A549 (cell line): ENCODE measurements around the gene NLN. TPM values are rescaled to one million over a fixed set of nuclear protein-coding genes. Genes with fewer than 3 reads are reported as not detected.

ENCODE experiments used
- ATAC-seq, 2 experiments: fragments of 200-7000 bp in 1 of 2; fragments of >200 bp in 1 of 2; cut with Nextera tagmentation in 1 of 2; cut with Tn5 transposase in 1 of 2; 3 replicates each; pipeline versions ENCODE4 v1.8.0 to v1.9.1; 2018 to 2020; ENCODE audit warnings: mild to moderate bottlenecking in 1 of 2, moderate library complexity in 1 of 2
- CTCF ChIA-PET: fragments of 300-600 bp; sonication (Branson Sonifier 250); formaldehyde crosslinking; extraction: SDS; loops from one replicate; lab custom pipeline; 2021; ENCODE audit warnings: antibody characterized with exemption, inconsistent platforms; lab: Yijun Ruan, JAX
- POLR2A ChIA-PET: fragments of 350-600 bp; formaldehyde crosslinking; extraction: SDS; loops from one replicate; lab custom pipeline; 2021; ENCODE audit warnings: antibody characterized with exemption, inconsistent platforms; lab: Yijun Ruan, JAX
- DNase-seq, 2 experiments: peaks; one replicate each; pipeline versions ENCODE4 v3.0.0 to v3.0.0-alpha.2; 2011 to 2016; ENCODE audit warnings: low read depth in 1 of 2, low spot score in 1 of 2
- FAIRE-seq: peaks from 2 replicates; lab custom pipeline; 2011; peaks lifted over from hg19 to GRCh38; lab: Jason Lieb, UNC
- H3K27ac ChIP-seq, 2 experiments: fragments of >200 bp; sonication (Bioruptor Twin); formaldehyde crosslinking; 3 replicates each; pipeline ENCODE4 v1.5.1; 2016 to 2017
- H3K4me1 ChIP-seq: fragments of >200 bp; sonication (Bioruptor Twin); formaldehyde crosslinking; 3 replicates; pipeline ENCODE4 v1.6.1; 2016
- H3K4me2 ChIP-seq: fragments of >200 bp; sonication (Bioruptor Twin); formaldehyde crosslinking; 3 replicates; pipeline ENCODE4 v1.6.1; 2016
- H3K4me3 ChIP-seq: fragments of >200 bp; sonication (Bioruptor Twin); formaldehyde crosslinking; 3 replicates; pipeline ENCODE4 v1.5.1; 2016
- H3K9me3 ChIP-seq: fragments of >200 bp; sonication (Bioruptor Twin); formaldehyde crosslinking; 3 replicates; pipeline ENCODE4 v1.6.1; 2016
- CBX8 ChIP-seq: fragments of 200-600 bp; sonication (generic); IDR thresholded peaks from 2 replicates; pipeline ENCODE4 v1.6.1; 2016
- CHD2 ChIP-seq: fragments of 150-350 bp; IDR thresholded peaks from 2 replicates; pipeline ENCODE4 v1.6.1; 2014; ENCODE audit warnings: low read length; ENCODE audit not compliant: partially characterized antibody
- CHD4 ChIP-seq: fragments of 200-600 bp; sonication (generic); IDR thresholded peaks from 2 replicates; pipeline ENCODE4 v1.6.1; 2016; ENCODE audit warnings: antibody characterized with exemption, mild to moderate bottlenecking, borderline replicate concordance
- EHF ChIP-seq: fragments of 250-450 bp; sonication (Bioruptor Pico); IDR thresholded peaks from 2 replicates; pipeline ENCODE4 v1.5.0; 2020; ENCODE audit warnings: mild to moderate bottlenecking
- ESRRA ChIP-seq: fragments of 150-350 bp; IDR thresholded peaks from 2 replicates; pipeline ENCODE4 v1.6.1; 2014; ENCODE audit warnings: mild to moderate bottlenecking, low read length, borderline replicate concordance
- FOSB ChIP-seq: fragments of 250-450 bp; sonication (Bioruptor Pico); IDR thresholded peaks from 2 replicates; pipeline ENCODE4 v1.5.0; 2020; ENCODE audit warnings: mild to moderate bottlenecking, moderate library complexity
- FOSL2 ChIP-seq, 2 experiments: fragments of 450-650 bp in 1 of 2; fragments of >200 bp in 1 of 2; sonication (Bioruptor Twin) in 1 of 2; formaldehyde crosslinking; IDR thresholded peaks; 2 replicates each; pipeline versions ENCODE4 v1.5.0 to v1.6.1; 2016 to 2020; ENCODE audit warnings: mild to moderate bottlenecking in 1 of 2, moderate library complexity in 1 of 2
- HOXB13 ChIP-seq: fragments of 250-450 bp; sonication (Bioruptor Pico); IDR thresholded peaks from 2 replicates; pipeline ENCODE4 v1.5.0; 2020; ENCODE audit warnings: low read depth, mild to moderate bottlenecking, moderate library complexity
- MAZ ChIP-seq: fragments of 150-350 bp; IDR thresholded peaks from 2 replicates; pipeline ENCODE4 v1.6.1; 2014; ENCODE audit warnings: antibody characterized with exemption, low read depth, low read length, borderline replicate concordance
- MYC ChIP-seq: IDR thresholded peaks from 2 replicates; pipeline ENCODE4 v1.6.1; 2012; ENCODE audit warnings: mild to moderate bottlenecking, inconsistent platforms, low read length, improper control_type of control experiment, borderline replicate concordance
- NFE2L2 ChIP-seq: fragments of 150-350 bp; conservative IDR thresholded peaks from 2 replicates; pipeline ENCODE4 v1.6.1; 2014; ENCODE audit warnings: low read length
- PHF8 ChIP-seq: fragments of 200-600 bp; sonication (generic); IDR thresholded peaks from 2 replicates; pipeline ENCODE4 v1.6.1; 2016; ENCODE audit warnings: low read depth, mild to moderate bottlenecking, antibody characterized with exemption, moderate library complexity, borderline replicate concordance
- POLR2AphosphoS2 ChIP-seq: conservative IDR thresholded peaks from 2 replicates; pipeline ENCODE4 v1.6.1; 2012; ENCODE audit warnings: low read length, improper control_type of control experiment, inconsistent platforms
- RNF2 ChIP-seq: fragments of 200-600 bp; sonication (generic); IDR thresholded peaks from 2 replicates; pipeline ENCODE4 v1.6.1; 2016; ENCODE audit warnings: low read depth, mild to moderate bottlenecking, antibody characterized with exemption, moderate library complexity, borderline replicate concordance
- SREBF2 ChIP-seq: fragments of 450-650 bp; IDR thresholded peaks from 2 replicates; pipeline ENCODE4 v1.6.1; 2014; ENCODE audit warnings: mild to moderate bottlenecking, moderate library complexity
- TFCP2L1 ChIP-seq: fragments of 250-450 bp; sonication (Bioruptor Pico); IDR thresholded peaks from 2 replicates; pipeline ENCODE4 v1.5.0; 2021; ENCODE audit warnings: mild to moderate bottlenecking
- WGBS: methylation state at CpG from one replicate; pipeline ENCODE4 v1.1.6; 2017; ENCODE audit errors: missing lambda C conversion rate; 5-methylcytosine and 5-hydroxymethylcytosine counted together
- polyA plus RNA-seq, 4 experiments: library from polyadenylated mRNA; depleted of rRNA in 3 of 4; stranded (reverse); fragments of >200 nt; fragmentation: RNase III in 1 of 4; extraction: RNeasy Plus Mini Kit Qiagen cat#74134 plus additional on column Dnase treatment in 1 of 4; gene quantifications; 2 replicates in 3 of 4; 3 replicates in 1 of 4; pipeline ENCODE4 v1.2.3, GENCODE V29; 2011 to 2017
- TF ChIP-seq, protein P1 (sequence below): fragments of 250-450 bp; sonication (Bioruptor Pico); IDR thresholded peaks from 2 replicates; pipeline ENCODE4 v1.5.0; 2021; ENCODE audit warnings: mild to moderate bottlenecking, moderate library complexity, borderline replicate concordance
- TF ChIP-seq, protein P2 (sequence below): fragments of >200 bp; sonication (Bioruptor Twin); formaldehyde crosslinking; IDR thresholded peaks from 3 replicates; pipeline ENCODE4 v1.5.1; 2016
- TF ChIP-seq, protein P3 (sequence below): fragments of 450-650 bp; IDR thresholded peaks from 2 replicates; pipeline ENCODE4 v1.6.1; 2014; ENCODE audit warnings: antibody characterized with exemption

Gene NLN
- polyA plus RNA-seq, 2 of the 4 experiments (the other 2 are of a cell fraction) = 69.3 to 88.9 TPM

DNA sequence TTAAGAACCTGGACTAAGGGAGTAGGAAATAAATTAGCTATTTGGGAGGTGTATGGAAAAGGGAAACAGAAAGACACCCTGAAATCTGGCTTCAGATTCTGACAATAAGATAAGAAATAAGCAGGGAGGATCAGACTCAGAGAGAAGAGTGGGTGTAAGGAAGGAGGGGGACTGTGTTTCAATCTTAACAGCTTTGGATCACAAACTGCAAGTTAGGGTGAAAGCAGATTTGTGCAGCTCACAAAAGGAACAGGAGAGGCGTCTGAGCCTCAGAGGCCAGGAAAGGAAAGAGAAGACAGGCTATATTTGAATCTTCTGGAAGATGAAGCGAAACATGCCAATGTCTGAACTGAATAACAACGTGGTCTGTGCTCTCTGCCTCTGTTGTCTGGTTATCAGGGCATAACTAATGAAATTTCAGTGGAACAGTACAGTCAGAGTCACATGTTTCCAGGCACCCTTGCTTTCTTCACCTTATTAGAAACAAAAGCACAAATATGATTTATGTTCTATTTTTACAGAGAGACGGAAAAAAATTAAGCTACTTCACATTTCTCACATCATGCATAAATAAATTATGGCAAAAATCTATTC is 26.7 kb upstream of the NLN start (continued):
- TF ChIP-seq EHF = no peak
- no peak for TF ChIP-seq HOXB13
- TF ChIP-seq RNF2 = no peak
- no peak for TF ChIP-seq CHD2

DNA sequence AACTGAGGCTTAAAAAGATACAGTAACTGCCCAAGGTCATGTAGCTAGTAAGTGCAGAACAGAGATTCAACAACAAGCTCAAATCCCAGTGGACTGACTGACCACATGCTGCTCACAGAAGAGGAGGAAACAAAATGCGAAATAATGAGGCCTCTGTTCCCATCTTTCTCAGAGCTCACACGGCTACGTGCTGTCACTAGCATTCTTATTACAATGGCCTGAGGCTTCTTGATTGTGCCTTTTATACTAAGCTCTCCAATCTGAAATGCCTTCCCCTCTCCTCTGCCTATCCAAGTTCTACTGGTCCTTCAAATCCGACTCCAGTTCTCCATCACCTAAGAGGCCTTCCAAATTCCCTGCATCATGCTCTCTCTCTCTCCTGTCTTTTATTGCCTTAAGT is 26.1 kb upstream of the NLN start:
- H3K4me2 ChIP-seq = no peak overlapping the region
- ChIA-PET CTCF (no interaction called here), POLR2A (no interaction called here)
- H3K9me3 ChIP-seq = no peaks in the 10 kb centered on the region
- TF ChIP-seq, protein P1, sequence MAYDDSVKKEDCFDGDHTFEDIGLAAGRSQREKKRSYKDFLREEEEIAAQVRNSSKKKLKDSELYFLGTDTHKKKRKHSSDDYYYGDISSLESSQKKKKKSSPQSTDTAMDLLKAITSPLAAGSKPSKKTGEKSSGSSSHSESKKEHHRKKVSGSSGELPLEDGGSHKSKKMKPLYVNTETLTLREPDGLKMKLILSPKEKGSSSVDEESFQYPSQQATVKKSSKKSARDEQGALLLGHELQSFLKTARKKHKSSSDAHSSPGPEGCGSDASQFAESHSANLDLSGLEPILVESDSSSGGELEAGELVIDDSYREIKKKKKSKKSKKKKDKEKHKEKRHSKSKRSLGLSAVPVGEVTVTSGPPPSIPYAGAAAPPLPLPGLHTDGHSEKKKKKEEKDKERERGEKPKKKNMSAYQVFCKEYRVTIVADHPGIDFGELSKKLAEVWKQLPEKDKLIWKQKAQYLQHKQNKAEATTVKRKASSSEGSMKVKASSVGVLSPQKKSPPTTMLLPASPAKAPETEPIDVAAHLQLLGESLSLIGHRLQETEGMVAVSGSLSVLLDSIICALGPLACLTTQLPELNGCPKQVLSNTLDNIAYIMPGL (CRISPR knock-in tag) = no peak
- TF ChIP-seq TFCP2L1 (CRISPR knock-in tag) = no peak
- TF ChIP-seq ESRRA = no peak
- TF ChIP-seq MYC = no peak
- TF ChIP-seq CBX8 = no peak
- H3K4me1 ChIP-seq = no peaks in the 10 kb centered on the region
- DNase-seq (no peak), FAIRE-seq (no peak), ATAC-seq (no peak)
- no peak overlapping the region for H3K27ac ChIP-seq
- WGBS = 92% methylated on average over 4 of the region's 4 CpGs
- no peak overlapping the region for H3K4me3 ChIP-seq

- Histone ChIP-seq H3K4me2 (no peak overlapping the region), H3K27ac (no peak overlapping the region), H3K4me3 (no peak overlapping the region), H3K4me1 (no peaks in the 10 kb centered on the region), H3K9me3 (no peaks in the 10 kb centered on the region)
- TF ChIP-seq ESRRA (no peak), FOSB (CRISPR knock-in tag) (no peak), PHF8 (no peak), CHD4 (no peak), MAZ (no peak), NFE2L2 (no peak), POLR2AphosphoS2 (no peak)
- TF ChIP-seq, protein P2, sequence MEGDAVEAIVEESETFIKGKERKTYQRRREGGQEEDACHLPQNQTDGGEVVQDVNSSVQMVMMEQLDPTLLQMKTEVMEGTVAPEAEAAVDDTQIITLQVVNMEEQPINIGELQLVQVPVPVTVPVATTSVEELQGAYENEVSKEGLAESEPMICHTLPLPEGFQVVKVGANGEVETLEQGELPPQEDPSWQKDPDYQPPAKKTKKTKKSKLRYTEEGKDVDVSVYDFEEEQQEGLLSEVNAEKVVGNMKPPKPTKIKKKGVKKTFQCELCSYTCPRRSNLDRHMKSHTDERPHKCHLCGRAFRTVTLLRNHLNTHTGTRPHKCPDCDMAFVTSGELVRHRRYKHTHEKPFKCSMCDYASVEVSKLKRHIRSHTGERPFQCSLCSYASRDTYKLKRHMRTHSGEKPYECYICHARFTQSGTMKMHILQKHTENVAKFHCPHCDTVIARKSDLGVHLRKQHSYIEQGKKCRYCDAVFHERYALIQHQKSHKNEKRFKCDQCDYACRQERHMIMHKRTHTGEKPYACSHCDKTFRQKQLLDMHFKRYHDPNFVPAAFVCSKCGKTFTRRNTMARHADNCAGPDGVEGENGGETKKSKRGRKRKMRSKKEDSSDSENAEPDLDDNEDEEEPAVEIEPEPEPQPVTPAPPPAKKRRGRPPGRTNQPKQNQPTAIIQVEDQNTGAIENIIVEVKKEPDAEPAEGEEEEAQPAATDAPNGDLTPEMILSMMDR = no peak
- FAIRE-seq (no peak), ATAC-seq (no peak), DNase-seq (no peak)
- POLR2A ChIA-PET = no interaction called here
- CTCF ChIA-PET = no interaction called here
Measured at GRCh38 chr5:65696892-65697291, 25.1 kb upstream of the NLN start.

GRCh38 chr5:65699338-65699737 is 22.7 kb upstream of the NLN start:
- 89% methylated on average over 4 of the region's 4 CpGs for whole genome bisulfite sequencing
- Histone ChIP-seq H3K4me2 (no peak overlapping the region), H3K9me3 (no peaks in the 10 kb centered on the region), H3K4me3 (no peak overlapping the region), H3K27ac (no peak overlapping the region), H3K4me1 (no peaks in the 10 kb centered on the region)
- no peak for FAIRE-seq
- POLR2A ChIA-PET = no interaction called here
- no peak for ATAC-seq
- TF ChIP-seq FOSL2 (IDR thresholded peaks at IDR 0.05) (no peak), FOSL2 (CRISPR knock-in tag; IDR thresholded peaks at IDR 0.05) (no peak), MAZ (no peak), SREBF2 (no peak)
- TF ChIP-seq, protein P3, sequence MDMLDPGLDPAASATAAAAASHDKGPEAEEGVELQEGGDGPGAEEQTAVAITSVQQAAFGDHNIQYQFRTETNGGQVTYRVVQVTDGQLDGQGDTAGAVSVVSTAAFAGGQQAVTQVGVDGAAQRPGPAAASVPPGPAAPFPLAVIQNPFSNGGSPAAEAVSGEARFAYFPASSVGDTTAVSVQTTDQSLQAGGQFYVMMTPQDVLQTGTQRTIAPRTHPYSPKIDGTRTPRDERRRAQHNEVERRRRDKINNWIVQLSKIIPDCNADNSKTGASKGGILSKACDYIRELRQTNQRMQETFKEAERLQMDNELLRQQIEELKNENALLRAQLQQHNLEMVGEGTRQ = no peak
- no peak for DNase-seq
- CTCF ChIA-PET = no interaction called here
